Activated B cell treated with CpG ODN at 0.5 μM for 24 hours (primary cell): ENCODE data around the gene PITPNM2. TPM values are rescaled to one million over a fixed set of nuclear protein-coding genes. Genes with fewer than 3 reads are reported as not detected.

Experiments
- ATAC-seq: fragments of 200-7000 bp; cut with Tn5 transposase; one replicate; pipeline ENCODE4 v1.10.0; 2021; ENCODE audit warnings: low read depth, mild to moderate bottlenecking, moderate library complexity
- CTCF ChIA-PET: fragments of 350-600 bp; sonication (Branson Sonifier 250); formaldehyde crosslinking; loops from one replicate; lab custom pipeline; 2021; ENCODE audit warnings: antibody characterized with exemption; lab: Charles Lee
- POLR2A ChIA-PET: fragments of 350-600 bp; sonication (Branson Sonifier 250); formaldehyde crosslinking; loops from one replicate; lab custom pipeline; 2021; ENCODE audit warnings: antibody characterized with exemption; lab: Charles Lee
- DNase-seq: peaks from one replicate; pipeline ENCODE4 v3.0.0; 2022
- H3K27ac Mint-ChIP-seq: one replicate; pipeline ENCODE4 v1.8.0; 2020; ENCODE audit warnings: mixed read lengths
- H3K27me3 Mint-ChIP-seq: one replicate; pipeline ENCODE4 v1.8.0; 2021; ENCODE audit warnings: mixed read lengths
- H3K36me3 Mint-ChIP-seq: one replicate; pipeline ENCODE4 v1.8.0; 2021; ENCODE audit warnings: low read depth, mixed read lengths
- H3K4me1 Mint-ChIP-seq: one replicate; pipeline ENCODE4 v1.8.0; 2021; ENCODE audit warnings: mixed read lengths
- H3K4me3 Mint-ChIP-seq: one replicate; pipeline ENCODE4 v1.8.0; 2020; ENCODE audit warnings: mild to moderate bottlenecking, mixed read lengths
- H3K9me3 Mint-ChIP-seq: one replicate; pipeline ENCODE4 v1.8.0; 2020; ENCODE audit warnings: mixed read lengths
- CTCF ChIP-seq: fragments of 200-600 bp; IDR thresholded peaks from one replicate; pipeline ENCODE4 v1.8.0; 2022; ENCODE audit warnings: antibody characterized with exemption, mild to moderate bottlenecking
- intact Hi-C: fragments of 100-400 bp; cut with micrococcal nuclease; formaldehyde crosslinking; loops from one replicate; pipeline ENCODE4 v1.15.1; 2024
- total RNA-seq: library from RNA; stranded (reverse); gene quantifications from 2 replicates; pipeline ENCODE4 v1.2.3, GENCODE V29; 2022

PITPNM2 gene
- total RNA-seq, 1 donor from 2014 or later, result 12.9 TPM

GRCh38 chr12:123171967-123172366, 21.1 kb upstream of the PITPNM2 start:
- Mint-ChIP-seq H3K27me3 (no peaks in the 10 kb centered on the region), H3K36me3 (peaks cover 38% of the 10 kb centered on the region), H3K4me1 (no peaks in the 10 kb centered on the region), H3K4me3 (no peak overlapping the region), H3K27ac (no peak overlapping the region), H3K9me3 (no peaks in the 10 kb centered on the region)
- ChIA-PET POLR2A (no interaction called here), CTCF (no interaction called here)
- no peak for DNase-seq
- no peak for TF ChIP-seq CTCF
- no peak for ATAC-seq
- intact Hi-C loops, result no loop called here

- no peak for TF ChIP-seq CTCF
- H3K27me3 Mint-ChIP-seq, result no peaks in the 10 kb centered on the region
- peaks cover 55% of the 10 kb centered on the region for H3K36me3 Mint-ChIP-seq
- H3K4me1 Mint-ChIP-seq, result peaks cover 3% of the 10 kb centered on the region
- no peak overlapping the region for H3K27ac Mint-ChIP-seq
- intact Hi-C loops, result no loop called here
- no peak overlapping the region for H3K4me3 Mint-ChIP-seq
- ChIA-PET CTCF (no interaction called here), POLR2A (interaction anchor here (0.7 kb wide), 1 partner anchor 13 kb away, joined by 4 read pairs; no protein-coding TSS in a partner anchor)
- ATAC-seq (no peak), DNase-seq (no peak)
- no peaks in the 10 kb centered on the region for H3K9me3 Mint-ChIP-seq
Observed at GRCh38 chr12:123167329-123167728, 16.4 kb upstream of the PITPNM2 start.

DNA sequence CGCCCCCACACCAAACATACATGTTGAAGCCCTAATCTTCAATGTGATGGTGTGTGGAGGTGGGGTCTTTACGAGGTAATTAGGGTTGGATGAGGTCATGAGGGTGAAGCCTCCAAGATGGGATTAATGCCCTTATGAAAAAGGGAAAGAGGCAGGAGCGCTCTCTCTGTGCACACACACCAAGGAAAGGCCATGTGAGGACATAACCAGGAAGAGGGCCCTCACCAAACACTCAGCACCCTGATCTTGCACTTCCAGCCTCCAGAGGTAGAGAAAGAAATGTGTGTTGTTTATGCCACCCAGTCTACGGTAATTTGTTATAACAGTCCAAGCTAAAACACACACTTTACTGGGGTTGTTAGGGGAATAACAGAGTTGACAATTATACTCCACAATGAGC, 14.6 kb upstream of the PITPNM2 start:
- Mint-ChIP-seq H3K4me1 (peaks cover 3% of the 10 kb centered on the region), H3K27me3 (no peaks in the 10 kb centered on the region), H3K27ac (no peak overlapping the region), H3K36me3 (peaks cover 55% of the 10 kb centered on the region), H3K9me3 (no peaks in the 10 kb centered on the region), H3K4me3 (no peak overlapping the region)
- DNase-seq (no peak), ATAC-seq (no peak)
- intact Hi-C loops, result no loop called here
- no peak for TF ChIP-seq CTCF
- POLR2A ChIA-PET, result interaction anchor here (0.7 kb wide), 1 partner anchor 11 kb away, joined by 3 read pairs; no protein-coding TSS in a partner anchor
- CTCF ChIA-PET, result no interaction called here

DNA sequence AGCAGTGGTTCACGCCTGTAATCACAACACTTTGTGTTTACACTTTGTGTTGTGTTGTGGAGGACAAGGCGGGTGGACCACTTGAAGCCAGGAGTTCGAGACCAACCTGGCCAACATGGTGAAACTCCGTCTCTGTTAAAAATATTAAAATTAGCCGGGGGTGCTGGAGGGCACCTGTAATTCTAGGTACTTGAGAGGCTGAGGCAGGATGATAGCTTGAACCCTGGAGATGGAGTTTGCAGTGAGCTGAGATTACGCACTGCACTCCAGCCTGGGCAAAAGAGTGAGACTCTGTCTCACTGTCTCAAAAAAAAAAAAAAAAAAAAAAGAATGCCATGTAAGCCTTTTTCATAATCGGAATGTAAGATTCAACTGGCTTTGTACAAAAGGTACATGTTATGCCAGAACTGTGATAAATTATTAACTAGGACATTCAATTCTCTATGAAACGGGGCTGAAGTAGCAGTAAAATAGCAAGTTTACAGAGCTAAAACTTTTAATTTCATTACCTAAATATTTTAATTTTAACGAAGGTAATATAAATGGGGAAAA, 13.9 kb upstream of the PITPNM2 start:
- Mint-ChIP-seq H3K36me3 (peaks cover 59% of the 10 kb centered on the region), H3K27ac (no peak overlapping the region), H3K9me3 (no peaks in the 10 kb centered on the region), H3K4me3 (no peak overlapping the region), H3K4me1 (peaks cover 3% of the 10 kb centered on the region), H3K27me3 (no peaks in the 10 kb centered on the region)
- ATAC-seq, result no peak
- TF ChIP-seq CTCF, result no peak
- POLR2A ChIA-PET, result no interaction called here
- no peak for DNase-seq
- intact Hi-C loops, result no loop called here
- CTCF ChIA-PET, result no interaction called here

GRCh38 chr12:123164222-123164621, 13.3 kb upstream of the PITPNM2 start:
- CTCF ChIA-PET, result interaction anchor here (2.3 kb wide), 1 partner anchor 121 kb away, joined by 8 read pairs; no protein-coding TSS in a partner anchor
- Mint-ChIP-seq H3K9me3 (no peaks in the 10 kb centered on the region), H3K27ac (no peak overlapping the region), H3K4me3 (no peak overlapping the region), H3K4me1 (peaks cover 3% of the 10 kb centered on the region), H3K36me3 (peaks cover 64% of the 10 kb centered on the region), H3K27me3 (no peaks in the 10 kb centered on the region)
- no peak for ATAC-seq
- intact Hi-C loops, result no loop called here
- DNase-seq, result no peak
- no peak for TF ChIP-seq CTCF
- POLR2A ChIA-PET, result no interaction called here
